BLaER1 treated with 17β-estradiol and CSF1 and Interleukin-3, amounts not matched to agents 10 nM and 100 nM (cell line): Measurements from ENCODE around the gene RBM14.
A peak's percentile ranks its signal among the peaks of the same experiment; 100 is the strongest.
"Not testable (repeated sequence)": the region's sequence is repeated elsewhere in the genome, so short reads cannot be mapped to it uniquely, and the experiment has no call there.

Source experiments
- H3K27ac ChIP-seq, 11 experiments: shearing (Covaris generic); formaldehyde crosslinking; 2 replicates each; pipeline ENCODE4 v1.8.1; 2022
- H3K27me3 ChIP-seq, 11 experiments: shearing (Covaris generic); formaldehyde crosslinking; 2 replicates each; pipeline ENCODE4 v1.8.1; 2022
- H3K36me3 ChIP-seq, 11 experiments: shearing (Covaris generic); formaldehyde crosslinking; 2 replicates each; pipeline ENCODE4 v1.8.1; 2022
- H3K4me1 ChIP-seq, 10 experiments: shearing (Covaris generic); formaldehyde crosslinking; 2 replicates each; pipeline ENCODE4 v1.8.1; 2022
- H3K4me2 ChIP-seq, 11 experiments: shearing (Covaris generic); formaldehyde crosslinking; 2 replicates each; pipeline ENCODE4 v1.8.1; 2022
- H3K4me3 ChIP-seq, 10 experiments: shearing (Covaris generic); formaldehyde crosslinking; 2 replicates each; pipeline ENCODE4 v1.8.1; 2022
- H3K9ac ChIP-seq, 11 experiments: shearing (Covaris generic); formaldehyde crosslinking; 2 replicates each; pipeline ENCODE4 v1.8.1; 2022
- H3K9me3 ChIP-seq, 11 experiments: shearing (Covaris generic); formaldehyde crosslinking; replicated peaks in 1 of 11; 2 replicates each; pipeline ENCODE4 v1.8.1; 2022
- H4K20me1 ChIP-seq, 11 experiments: shearing (Covaris generic); formaldehyde crosslinking; 2 replicates each; pipeline ENCODE4 v1.8.1; 2022
- Cebpa-rat ChIP-seq, 11 experiments: shearing (Covaris generic); IDR thresholded peaks; 2 replicates each; pipeline ENCODE4 v1.8.1; 2022

The RBM14 gene

DNA sequence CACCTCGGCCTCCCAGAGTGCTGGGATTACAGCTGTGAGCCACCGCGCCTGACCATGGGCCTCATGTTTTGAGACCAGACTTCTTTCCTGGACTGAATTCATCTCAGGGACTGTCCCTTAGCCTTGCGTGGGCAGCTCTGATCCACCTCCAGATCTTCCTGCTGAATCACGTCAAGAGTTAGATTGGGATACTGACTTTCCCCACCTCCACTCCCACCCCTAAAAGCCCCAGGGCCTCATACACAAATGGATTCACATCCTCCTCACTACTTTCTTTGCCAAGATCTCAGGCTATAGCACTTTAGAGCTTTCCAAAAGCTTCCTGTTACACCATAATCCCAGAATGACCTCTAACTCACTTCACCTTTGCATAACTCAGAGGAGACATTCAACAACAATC, 35.6 kb upstream of the RBM14 start:
- no peak for TF ChIP-seq Cebpa-rat (IDR thresholded peaks at IDR 0.05)
- H3K4me2 ChIP-seq, result no peak overlapping the region

DNA sequence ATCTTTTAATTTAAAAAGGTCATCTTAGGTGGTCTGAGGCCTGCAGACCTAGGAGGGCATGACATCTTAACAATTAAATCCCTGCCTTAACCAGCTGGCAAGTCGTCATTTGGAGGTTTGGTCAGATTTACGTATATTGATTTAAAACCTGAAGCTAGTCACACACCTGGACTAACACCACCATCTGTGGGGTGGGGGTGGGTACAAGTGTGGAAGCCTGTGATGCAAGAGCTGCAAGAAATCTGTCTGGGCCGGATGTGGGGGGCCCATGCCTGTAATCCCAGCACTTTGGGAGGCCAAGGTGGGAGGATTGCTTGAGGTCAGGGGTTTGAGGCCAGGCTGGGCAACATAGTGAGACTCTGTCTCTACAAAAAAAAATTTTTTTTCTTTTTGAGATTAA, 35.2 kb upstream of the RBM14 start:
- Histone ChIP-seq H3K36me3 (no peaks in the 10 kb centered on the region), H3K4me1 (no peaks in the 10 kb centered on the region; a peak in 1 of 20 replicates), H3K4me3 (no peak overlapping the region), H3K9ac (no peak overlapping the region), H3K27me3 (no peaks in the 10 kb centered on the region), H3K9me3 (peaks cover 18 to 24% (median 22%) of the 10 kb centered on the region in 11 experiments), H3K4me2 (no peak overlapping the region), H3K27ac (no peak overlapping the region), H4K20me1 (no peaks in the 10 kb centered on the region)
- TF ChIP-seq Cebpa-rat (IDR thresholded peaks at IDR 0.05), result no peak

More for the DNA sequence above, 35.6 kb upstream of the RBM14 start:
- no peak overlapping the region for H3K4me3 ChIP-seq
- H3K9me3 ChIP-seq, result peaks cover 18 to 24% (median 21%) of the 10 kb centered on the region in 11 experiments
- H3K36me3 ChIP-seq, result no peaks in the 10 kb centered on the region
- no peaks in the 10 kb centered on the region for H4K20me1 ChIP-seq
- no peak overlapping the region for H3K9ac ChIP-seq
- H3K27ac ChIP-seq, result no peak overlapping the region
- no peaks in the 10 kb centered on the region; a peak in 1 of 20 replicates for H3K4me1 ChIP-seq
- H3K27me3 ChIP-seq, result no peaks in the 10 kb centered on the region

GRCh38 chr11:66582565-66583147, 33.8 kb upstream of the RBM14 start:
- not testable (repeated sequence) for H3K36me3 ChIP-seq, H4K20me1 ChIP-seq, H3K27ac ChIP-seq, H3K4me3 ChIP-seq, H3K4me1 ChIP-seq, H3K4me2 ChIP-seq, H3K27me3 ChIP-seq, H3K9ac ChIP-seq
- H3K9me3 ChIP-seq, result peaks cover 18 to 28% (median 24%) of the 10 kb centered on the region in 11 experiments

DNA sequence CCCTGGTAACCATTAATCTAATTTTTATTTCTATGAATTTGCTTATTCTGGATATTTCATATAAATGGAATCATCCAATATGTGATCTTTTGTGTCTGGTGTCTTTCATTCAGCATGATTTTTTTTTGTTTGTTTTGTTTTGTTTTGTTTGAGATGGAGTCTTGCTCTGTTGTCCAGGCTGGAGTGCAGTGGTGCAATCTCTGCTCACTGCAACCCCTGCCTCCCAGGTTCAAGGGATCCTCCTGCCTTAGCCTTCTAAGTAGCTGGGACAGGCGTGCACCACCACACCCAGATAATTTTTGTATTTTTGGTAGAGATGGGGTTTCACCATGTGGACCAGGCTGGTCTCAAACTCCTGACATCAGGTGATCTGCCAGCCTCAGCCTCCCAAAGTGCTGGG, 31.0 kb upstream of the RBM14 start:
- peaks cover 22 to 45% (median 33%) of the 10 kb centered on the region in 11 experiments for H3K9me3 ChIP-seq
- not testable (repeated sequence) for H3K9ac ChIP-seq, H3K4me1 ChIP-seq, H4K20me1 ChIP-seq, H3K4me3 ChIP-seq, H3K4me2 ChIP-seq, H3K36me3 ChIP-seq, H3K27ac ChIP-seq, H3K27me3 ChIP-seq

DNA sequence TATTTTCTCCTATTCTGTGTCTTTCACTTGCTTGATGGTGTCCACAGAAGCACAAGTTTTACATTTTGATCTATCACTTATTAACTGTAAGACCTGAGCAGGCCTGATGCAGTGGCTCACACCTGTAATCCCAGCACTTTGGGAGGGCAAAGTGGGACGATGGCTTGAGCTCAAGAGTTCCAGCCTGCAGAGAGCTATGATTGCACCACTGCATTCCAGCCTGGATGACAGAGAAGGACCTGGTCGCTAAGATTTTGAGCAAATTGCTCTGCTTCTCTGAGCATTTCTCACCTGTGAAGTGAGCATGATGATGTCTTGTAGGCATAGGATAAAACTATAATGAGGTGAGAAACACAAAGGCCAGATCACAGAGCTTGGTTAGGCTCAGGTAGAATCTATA, 30.3 kb upstream of the RBM14 start:
- Histone ChIP-seq H3K9ac (no peak overlapping the region), H3K27ac (no peak overlapping the region), H3K4me1 (peaks cover 0 to 9% (median 5%) of the 10 kb centered on the region in 10 experiments; a peak in 12 of 20 replicates), H3K36me3 (no peaks in the 10 kb centered on the region), H4K20me1 (no peaks in the 10 kb centered on the region), H3K27me3 (no peaks in the 10 kb centered on the region), H3K9me3 (peaks cover 24 to 52% (median 35%) of the 10 kb centered on the region in 11 experiments), H3K4me2 (no peak overlapping the region), H3K4me3 (no peak overlapping the region)
- TF ChIP-seq Cebpa-rat (IDR thresholded peaks at IDR 0.05), result no peak

DNA sequence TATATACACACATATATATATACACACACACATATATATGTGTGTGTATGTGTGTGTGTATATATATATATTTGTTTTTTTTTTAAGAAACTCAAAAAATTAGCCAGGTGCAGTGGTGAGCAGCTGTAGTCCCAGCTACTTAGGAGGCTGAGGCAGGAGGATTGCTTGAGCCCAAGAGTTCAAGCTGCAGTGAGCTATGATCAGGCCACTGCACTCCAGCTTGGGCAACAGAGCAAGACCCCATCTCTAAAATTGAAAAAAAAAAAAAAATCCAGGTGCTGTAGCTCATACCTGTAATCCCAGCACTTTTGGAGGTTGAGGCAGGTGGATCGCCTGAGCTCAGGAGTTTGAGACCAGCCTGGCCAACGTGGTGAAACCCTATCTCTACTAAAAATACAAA, 27.1 kb upstream of the RBM14 start:
- H3K27ac ChIP-seq, H3K27me3 ChIP-seq, H4K20me1 ChIP-seq, H3K36me3 ChIP-seq, H3K4me2 ChIP-seq, H3K9ac ChIP-seq, H3K4me3 ChIP-seq: not testable (repeated sequence)
- Histone ChIP-seq H3K9me3 (peaks cover 0 to 32% (median 17%) of the 10 kb centered on the region in 11 experiments; a peak in 18 of 22 replicates), H3K4me1 (peaks cover 18 to 38% (median 33%) of the 10 kb centered on the region in 10 experiments)

DNA sequence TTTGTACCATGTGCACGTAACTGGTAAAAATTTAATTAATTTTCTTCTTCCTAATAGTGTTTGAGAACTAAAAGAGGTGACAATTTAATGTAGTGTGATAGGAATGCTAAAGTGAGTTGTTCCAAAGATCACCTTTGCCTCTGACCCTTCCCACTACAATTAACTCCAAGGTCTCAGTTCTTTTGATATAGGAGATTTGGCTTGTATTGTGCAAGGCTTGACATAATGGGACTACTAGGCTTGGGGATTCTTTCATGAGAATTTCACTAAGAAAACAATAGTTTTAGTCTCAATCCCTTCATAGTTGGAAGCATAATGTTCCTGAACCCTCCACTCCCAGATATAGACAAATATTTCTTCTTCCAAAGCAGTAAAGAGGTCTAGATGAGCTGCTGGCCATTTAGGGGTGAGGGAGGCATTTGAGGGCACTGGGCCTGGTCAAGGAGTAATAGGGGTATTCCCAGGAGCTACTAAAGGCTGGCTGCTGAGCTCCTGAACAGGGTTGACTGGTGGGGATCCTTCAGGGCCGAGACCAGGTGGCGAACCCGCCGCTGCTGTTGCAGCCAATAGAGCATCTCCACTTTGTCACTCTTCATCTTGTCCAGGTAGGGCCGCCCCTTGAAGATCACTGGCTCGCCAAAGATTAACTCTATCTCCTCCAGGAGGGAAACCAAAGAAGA, 26.3 kb upstream of the RBM14 start:
- Histone ChIP-seq H3K9me3 (peaks cover 0 to 32% (median 17%) of the 10 kb centered on the region in 11 experiments; a peak in 18 of 22 replicates), H4K20me1 (peaks cover 0 to 8% (median 0%) of the 10 kb centered on the region in 11 experiments; a peak in 2 of 22 replicates), H3K27me3 (no peaks in the 10 kb centered on the region), H3K9ac (no peak overlapping the region), H3K4me2 (peak overlapping the region in 2 of 11 experiments; percentile 93 to 98; a peak in 5 of 22 replicates), H3K36me3 (no peaks in the 10 kb centered on the region), H3K4me3 (no peak overlapping the region), H3K4me1 (peaks cover 26 to 46% (median 41%) of the 10 kb centered on the region in 10 experiments), H3K27ac (no peak overlapping the region)
- no peak for TF ChIP-seq Cebpa-rat (IDR thresholded peaks at IDR 0.05)

- Histone ChIP-seq H3K4me1 (peaks cover 36 to 57% (median 52%) of the 10 kb centered on the region in 10 experiments), H3K4me2 (peak overlapping the region in 8 of 11 experiments; percentile 90 to 98 (median 94); a peak in 12 of 22 replicates), H4K20me1 (peaks cover 0 to 16% (median 6%) of the 10 kb centered on the region in 11 experiments; a peak in 6 of 22 replicates), H3K9ac (no peak overlapping the region), H3K27me3 (no peaks in the 10 kb centered on the region), H3K27ac (no peak overlapping the region), H3K9me3 (peaks cover 0 to 31% (median 17%) of the 10 kb centered on the region in 11 experiments; a peak in 18 of 22 replicates), H3K4me3 (no peak overlapping the region), H3K36me3 (no peaks in the 10 kb centered on the region)
- no peak for TF ChIP-seq Cebpa-rat (IDR thresholded peaks at IDR 0.05)
These were observed 25.3 kb upstream of the RBM14 start for GRCh38 chr11:66591175-66591574.

DNA sequence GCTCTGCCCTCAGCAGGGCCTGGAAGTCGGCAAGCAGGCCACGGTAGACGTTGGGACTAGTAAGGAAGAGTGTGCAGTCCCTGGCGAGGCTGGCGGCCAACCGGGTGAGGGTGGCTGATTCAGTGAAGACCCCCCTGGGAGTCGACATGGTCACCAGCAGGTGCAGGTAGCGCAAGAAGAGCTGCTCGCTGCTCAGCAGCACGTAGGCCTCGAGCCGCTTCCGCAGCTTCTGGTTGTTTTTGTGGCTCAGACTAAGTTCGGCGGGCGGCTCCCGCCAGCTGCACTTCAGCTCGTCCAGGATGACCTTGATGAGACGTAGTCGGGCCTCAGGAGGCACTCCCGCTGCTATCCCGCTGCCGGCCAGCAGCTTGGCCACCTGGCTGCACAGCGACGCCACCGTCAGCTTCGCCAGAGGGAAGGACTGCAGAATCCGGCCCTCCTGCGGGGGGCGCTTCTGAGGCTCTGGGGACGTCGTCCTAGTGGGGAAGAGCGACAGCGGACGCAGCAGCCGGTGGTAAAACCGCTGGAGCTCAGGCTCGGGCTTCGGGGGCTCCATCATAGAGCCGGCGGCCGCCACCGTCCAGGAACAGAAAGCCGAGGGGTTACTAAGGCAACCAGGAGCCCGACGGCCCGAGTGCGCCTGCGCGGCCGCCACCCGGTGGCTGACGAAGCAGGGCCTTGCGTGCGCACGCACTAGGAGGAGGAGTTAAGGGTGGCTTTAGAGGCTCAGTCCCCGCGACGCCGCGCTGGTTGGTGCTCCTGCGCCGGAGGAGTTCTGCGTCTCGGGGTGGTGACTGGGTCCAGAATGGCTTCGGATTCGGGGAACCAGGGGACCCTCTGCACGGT, 23.8 kb upstream of the RBM14 start, which contains the start of the genes CCDC87 and CCS:
CCDC87 (minus strand) TSS at position 607 of the 846 bp plus-strand sequence; CDS start at position 559, 48 bp downstream.
CCS (plus strand) TSS at position 729 of the 846 bp plus-strand sequence; CDS start at position 806, 77 bp downstream.
- Histone ChIP-seq H3K27me3 (no peaks in the 10 kb centered on the region), H3K27ac (peak within 1 kb of the TSS; percentile 70 to 89 (median 79)), H4K20me1 (peaks cover 0 to 16% (median 6%) of the 10 kb centered on the region in 11 experiments; a peak in 6 of 22 replicates), H3K4me1 (peaks cover 45 to 66% (median 60%) of the 10 kb centered on the region in 10 experiments), H3K4me2 (peak within 1 kb of the TSS; percentile 90 to 99 (median 95)), H3K4me3 (peak within 1 kb of the TSS; percentile 61 to 79 (median 71)), H3K9ac (peak within 1 kb of the TSS; percentile 72 to 92 (median 85)), H3K9me3 (peaks cover 0 to 29% (median 17%) of the 10 kb centered on the region in 11 experiments; a peak in 17 of 22 replicates), H3K36me3 (peaks cover 0 to 4% (median 0%) of the 10 kb centered on the region in 11 experiments; a peak in 3 of 22 replicates)
- no peak for TF ChIP-seq Cebpa-rat (IDR thresholded peaks at IDR 0.05)
